Natural killer cell (primary cell): Measurements from ENCODE around the gene GNE. TPM values are rescaled to one million over a fixed set of nuclear protein-coding genes. Genes with fewer than 3 reads are reported as not detected.
"Not testable (repeated sequence)": the region's sequence is repeated elsewhere in the genome, so short reads cannot be mapped to it uniquely, and the experiment has no call there.

Experiments
- ATAC-seq, 3 donors: fragments of 150-1000 bp in 2 of 3; fragments of 200-7000 bp in 1 of 3; cut with Tn5 transposase; 1 replicate in 1 of 3; 2 replicates in 2 of 3; pipeline ENCODE4 v1.10.0; 2021; ENCODE audit warnings: mild to moderate bottlenecking in 2 of 3, moderate library complexity in 2 of 3
- DNase-seq, 2 donors: peaks; one replicate each; pipeline versions ENCODE4 v3.0.0 to v3.0.0-alpha.2; 2013 to 2021; ENCODE audit warnings: mixed read lengths in 1 of 2
- H3K27ac ChIP-seq: one replicate; pipeline ENCODE4 v1.5.1; 2013; ENCODE audit warnings: mild to moderate bottlenecking, low read length
- H3K27me3 ChIP-seq: one replicate; pipeline ENCODE4 v1.6.1; 2013; ENCODE audit warnings: low read length; ENCODE audit not compliant: control insufficient read depth, insufficient read depth
- H3K36me3 ChIP-seq: one replicate; pipeline ENCODE4 v1.6.1; 2013; ENCODE audit warnings: low read length; ENCODE audit not compliant: control insufficient read depth, insufficient read depth
- H3K4me1 ChIP-seq: one replicate; pipeline ENCODE4 v1.6.1; 2013; ENCODE audit warnings: low read length; ENCODE audit not compliant: control insufficient read depth, insufficient read depth
- H3K4me3 ChIP-seq: one replicate; pipeline ENCODE4 v1.5.1; 2013; ENCODE audit warnings: low read length
- H3K9me3 ChIP-seq: one replicate; pipeline ENCODE4 v1.6.1; 2013; ENCODE audit warnings: low read length; ENCODE audit not compliant: control insufficient read depth, insufficient read depth
- H3K27ac Mint-ChIP-seq, 2 donors: one replicate each; pipeline ENCODE4 v1.8.0; 2022; ENCODE audit warnings: mild to moderate bottlenecking in 2 of 2, mixed read lengths in 2 of 2, moderate library complexity in 1 of 2
- H3K27me3 Mint-ChIP-seq, 2 donors: one replicate each; pipeline ENCODE4 v1.8.0; 2022; ENCODE audit warnings: low read depth in 2 of 2, mixed read lengths in 2 of 2
- H3K36me3 Mint-ChIP-seq: one replicate; pipeline ENCODE4 v1.8.0; 2022; ENCODE audit warnings: mixed read lengths
- H3K4me1 Mint-ChIP-seq, 2 donors: one replicate each; pipeline ENCODE4 v1.8.0; 2022; ENCODE audit warnings: mixed read lengths in 2 of 2
- H3K4me3 Mint-ChIP-seq: one replicate; pipeline ENCODE4 v1.8.0; 2022; ENCODE audit warnings: mild to moderate bottlenecking, moderate library complexity, mixed read lengths
- H3K9me3 Mint-ChIP-seq, 2 donors: one replicate each; pipeline ENCODE4 v1.8.0; 2022; ENCODE audit warnings: mixed read lengths in 2 of 2
- WGBS: methylation state at CpG from one replicate; pipeline ENCODE4 v1.1.7; 2013; ENCODE audit warnings: missing lambda C conversion rate; ENCODE audit not compliant: insufficient coverage; 5-methylcytosine and 5-hydroxymethylcytosine counted together
- intact Hi-C: fragments of 100-400 bp; cut with micrococcal nuclease; formaldehyde crosslinking; loops from one replicate; pipeline ENCODE4 v1.14.2; 2022
- total RNA-seq, 4 donors: library from RNA; stranded (reverse); fragments of 120-200 nt in 1 of 4; gene quantifications; one replicate each; pipeline versions ENCODE4 v1.2.3 to v1.2.4, GENCODE V29; 2013 to 2022
- TF ChIP-seq, protein P1 (sequence below): fragments of 200-600 bp; IDR thresholded peaks from one replicate; pipeline ENCODE4 v1.8.0; 2022; ENCODE audit warnings: antibody characterized with exemption

GNE gene
- total RNA-seq, 3 donors from 2014 or later (not counting 1 experiment from before 2014, with no cell fraction given) = 10.6 to 12.4 (median 11.3) TPM

GRCh38 chr9:36247356-36247755 lies 10.9 kb downstream of the GNE start:
- intact Hi-C loops = loop anchor here (5.0 kb wide), 1 partner anchor 480 kb away; no protein-coding TSS in a partner anchor
- H3K4me3 Mint-ChIP-seq = no peak overlapping the region
- no peaks in the 10 kb centered on the region for H3K4me1 ChIP-seq
- peaks cover 17% of the 10 kb centered on the region for H3K36me3 ChIP-seq
- H3K4me1 Mint-ChIP-seq = peaks cover 0 to 12% of the 10 kb centered on the region in 2 donors
- no peaks in the 10 kb centered on the region for H3K9me3 ChIP-seq
- H3K27ac ChIP-seq = no peak overlapping the region
- H3K27me3 Mint-ChIP-seq = no peaks in the 10 kb centered on the region
- no peaks in the 10 kb centered on the region for H3K27me3 ChIP-seq
- no peaks in the 10 kb centered on the region for H3K36me3 Mint-ChIP-seq
- 97% methylated on average over 3 of the region's 3 CpGs for WGBS
- no peaks in the 10 kb centered on the region for H3K9me3 Mint-ChIP-seq
- DNase-seq = no peak
- no peak overlapping the region for H3K4me3 ChIP-seq
- no peak for ATAC-seq
- no peak overlapping the region for H3K27ac Mint-ChIP-seq
- TF ChIP-seq, protein P1, sequence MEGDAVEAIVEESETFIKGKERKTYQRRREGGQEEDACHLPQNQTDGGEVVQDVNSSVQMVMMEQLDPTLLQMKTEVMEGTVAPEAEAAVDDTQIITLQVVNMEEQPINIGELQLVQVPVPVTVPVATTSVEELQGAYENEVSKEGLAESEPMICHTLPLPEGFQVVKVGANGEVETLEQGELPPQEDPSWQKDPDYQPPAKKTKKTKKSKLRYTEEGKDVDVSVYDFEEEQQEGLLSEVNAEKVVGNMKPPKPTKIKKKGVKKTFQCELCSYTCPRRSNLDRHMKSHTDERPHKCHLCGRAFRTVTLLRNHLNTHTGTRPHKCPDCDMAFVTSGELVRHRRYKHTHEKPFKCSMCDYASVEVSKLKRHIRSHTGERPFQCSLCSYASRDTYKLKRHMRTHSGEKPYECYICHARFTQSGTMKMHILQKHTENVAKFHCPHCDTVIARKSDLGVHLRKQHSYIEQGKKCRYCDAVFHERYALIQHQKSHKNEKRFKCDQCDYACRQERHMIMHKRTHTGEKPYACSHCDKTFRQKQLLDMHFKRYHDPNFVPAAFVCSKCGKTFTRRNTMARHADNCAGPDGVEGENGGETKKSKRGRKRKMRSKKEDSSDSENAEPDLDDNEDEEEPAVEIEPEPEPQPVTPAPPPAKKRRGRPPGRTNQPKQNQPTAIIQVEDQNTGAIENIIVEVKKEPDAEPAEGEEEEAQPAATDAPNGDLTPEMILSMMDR = no peak

DNA sequence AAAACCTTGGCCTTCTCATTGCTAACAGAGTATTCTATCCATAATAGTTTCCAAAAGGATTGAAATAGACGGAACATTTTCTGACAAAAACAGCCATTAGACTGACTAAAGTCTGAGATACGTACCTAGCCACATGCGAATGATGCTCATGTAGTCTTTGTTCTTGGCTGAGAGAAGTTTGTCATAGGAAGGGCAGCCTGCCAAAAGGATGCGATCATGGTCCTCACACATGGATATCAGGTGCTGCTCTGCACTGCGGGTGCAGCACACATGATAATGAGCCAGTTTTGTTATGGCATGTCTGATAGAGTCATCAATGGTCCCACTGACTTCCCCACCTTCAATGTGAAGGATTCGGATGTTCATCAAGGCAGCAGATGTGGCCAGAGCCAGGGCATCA lies 12.3 kb downstream of the GNE start:
- WGBS = 97% methylated on average over 6 of the region's 6 CpGs
- no peak for DNase-seq
- peaks cover 19% of the 10 kb centered on the region for H3K36me3 ChIP-seq
- H3K27ac ChIP-seq = no peak overlapping the region
- ATAC-seq = no peak
- Mint-ChIP-seq H3K4me1 (peaks cover 0 to 9% of the 10 kb centered on the region in 2 donors), H3K36me3 (no peaks in the 10 kb centered on the region), H3K27ac (peak overlapping the region in 1 of 2 donors; percentile 8), H3K4me3 (no peak overlapping the region), H3K27me3 (no peaks in the 10 kb centered on the region), H3K9me3 (no peaks in the 10 kb centered on the region)
- intact Hi-C loops = loop anchor here (5.0 kb wide), 1 partner anchor 481 kb away; no protein-coding TSS in a partner anchor
- TF ChIP-seq, protein P1 = no peak
- no peaks in the 10 kb centered on the region for H3K9me3 ChIP-seq
- H3K4me3 ChIP-seq = no peak overlapping the region
- H3K4me1 ChIP-seq = no peaks in the 10 kb centered on the region
- no peaks in the 10 kb centered on the region for H3K27me3 ChIP-seq

DNA sequence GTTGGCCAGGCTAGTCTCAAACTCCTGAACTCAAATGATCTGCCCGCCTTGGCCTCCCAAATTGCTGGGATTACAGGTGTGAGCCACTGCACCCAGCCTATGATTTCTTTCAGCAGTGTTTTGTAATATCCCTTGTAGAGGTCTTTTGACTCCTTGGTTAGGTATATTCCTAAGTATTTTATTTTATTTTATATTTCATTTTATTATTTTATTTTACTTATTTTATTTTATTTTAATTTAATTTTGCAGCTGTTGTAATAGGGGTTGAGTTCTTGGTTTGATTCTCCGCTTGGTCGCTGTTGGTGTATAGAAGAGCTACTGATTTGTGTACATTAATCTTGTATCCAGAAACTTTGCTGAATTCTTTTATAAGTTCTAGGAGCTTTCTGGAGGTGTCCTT lies 18.6 kb downstream of the GNE start:
- H3K27me3 Mint-ChIP-seq, DNase-seq, H3K36me3 Mint-ChIP-seq, ATAC-seq, H3K4me3 ChIP-seq, H3K4me1 Mint-ChIP-seq, intact Hi-C loops, H3K9me3 Mint-ChIP-seq, H3K27ac ChIP-seq, H3K27ac Mint-ChIP-seq, H3K4me1 ChIP-seq, H3K9me3 ChIP-seq, H3K27me3 ChIP-seq, H3K4me3 Mint-ChIP-seq: not testable (repeated sequence)
- H3K36me3 ChIP-seq = peaks cover 15% of the 10 kb centered on the region
- 97% methylated on average over 3 of the region's 3 CpGs for WGBS

- H3K9me3 Mint-ChIP-seq, intact Hi-C loops, H3K4me3 Mint-ChIP-seq, ATAC-seq, H3K27ac Mint-ChIP-seq, DNase-seq, H3K4me1 Mint-ChIP-seq, H3K9me3 ChIP-seq, H3K4me1 ChIP-seq, H3K36me3 Mint-ChIP-seq, H3K27ac ChIP-seq, H3K4me3 ChIP-seq, H3K27me3 ChIP-seq, H3K27me3 Mint-ChIP-seq: not testable (repeated sequence)
- peaks cover 15% of the 10 kb centered on the region for H3K36me3 ChIP-seq
- WGBS = 100% methylated on average over 5 of the region's 7 CpGs
Observed at GRCh38 chr9:36239205-36239604, 19.0 kb downstream of the GNE start.
